ENCODE data around the gene ABTB2.

GRCh38 chr11:34226210-34226609 is 131.6 kb downstream of the ABTB2 start:
- TF ChIP-seq CTCF (conservative IDR thresholded peaks at IDR 0.05; ENCODE audit: low read depth, low read length) = 0 out of 2 replicates have a peak, but pooled peaks have one; percentile 18
- TF ChIP-seq EZH2 (IDR thresholded peaks at IDR 0.05; ENCODE audit: borderline replicate concordance, low read depth, low read length, poor library complexity, severe bottlenecking) = no peak

All from A673 (cell line).